Gastrocnemius medialis (tissue), 4 donors: ENCODE measurements around the gene KERA. TPM values are rescaled to one million over a fixed set of nuclear protein-coding genes. Genes with fewer than 3 reads are reported as not detected.

Source experiments
- ATAC-seq, 2 donors: fragments of 150-250 bp; one replicate each; pipeline ENCODE4 v1.9.1; 2016
- DNase-seq, 2 donors: peaks; one replicate each; pipeline ENCODE4 v3.0.0-alpha.2; 2019
- H3K27ac ChIP-seq, 4 donors: fragments of 200-600 bp; sonication (generic); 1 replicate in 1 of 4; 2 replicates in 3 of 4; pipeline ENCODE4 v1.5.1; 2016 to 2018; ENCODE audit warnings: mild to moderate bottlenecking in 2 of 4, moderate library complexity in 1 of 4
- H3K27me3 ChIP-seq, 3 donors: fragments of 200-600 bp; sonication (generic) in 2 of 3; 1 replicate in 1 of 3; 2 replicates in 2 of 3; pipeline versions ENCODE4 v1.5.1 to v1.6.0; 2016 to 2019; ENCODE audit warnings: mild to moderate bottlenecking in 1 of 3, moderate library complexity in 1 of 3
- H3K36me3 ChIP-seq, 2 donors: fragments of 200-600 bp; sonication (generic) in 1 of 2; one replicate each; pipeline ENCODE4 v1.5.1; 2017 to 2018
- H3K4me1 ChIP-seq, 2 donors: fragments of 200-600 bp; sonication (generic) in 1 of 2; one replicate each; pipeline ENCODE4 v1.5.1; 2016 to 2017; ENCODE audit warnings: mild to moderate bottlenecking in 2 of 2
- H3K4me3 ChIP-seq, 4 donors: fragments of 200-600 bp; sonication (generic) in 3 of 4; 1 replicate in 1 of 4; 2 replicates in 3 of 4; pipeline ENCODE4 v1.5.1; 2016 to 2019; ENCODE audit warnings: mild to moderate bottlenecking in 2 of 4
- H3K9me3 ChIP-seq, 3 donors: fragments of 200-600 bp; sonication (generic) in 2 of 3; 1 replicate in 1 of 3; 2 replicates in 2 of 3; pipeline ENCODE4 v1.5.1; 2016 to 2019
- CTCF ChIP-seq, 5 experiments: fragments of 450-650 bp in 3 of 5; fragments of 200-600 bp in 2 of 5; sonication (generic) in 2 of 5; IDR thresholded peaks in 4 of 5; conservative IDR thresholded peaks in 1 of 5; 1 replicate in 4 of 5; 2 replicates in 1 of 5; pipeline ENCODE4 v1.5.1; 2016 to 2019; ENCODE audit warnings: antibody characterized with exemption in 5 of 5, mild to moderate bottlenecking in 3 of 5, moderate library complexity in 3 of 5
- POLR2A ChIP-seq, 2 donors: fragments of 450-650 bp; IDR thresholded peaks; one replicate each; pipeline ENCODE4 v1.6.1; 2017; ENCODE audit warnings: antibody characterized with exemption in 2 of 2, mild to moderate bottlenecking in 2 of 2, moderate library complexity in 2 of 2
- in situ Hi-C, 4 donors: fragments of 200-750 bp; cut with MboI; loops; one replicate each; pipeline versions ENCODE4 v1.15.0 to v1.8.0; 2017; ENCODE audit warnings: low sequenced_read_pairs in 4 of 4
- intact Hi-C: fragments of 100-400 bp; cut with DNase I; formaldehyde crosslinking; loops from one replicate; pipeline ENCODE4 v1.15.1; 2023; ENCODE audit warnings: low total_unique reads
- total RNA-seq, 4 donors: library from RNA; depleted of rRNA; stranded (reverse); fragments of >200 nt; gene quantifications; one replicate each; pipeline versions ENCODE4 v1.1.0 to v1.2.3, GENCODE V29; 2016

The KERA gene
- total RNA-seq, 4 donors from 2014 or later = 0.73 TPM; not detected in 3

- Histone ChIP-seq H3K27ac (no peak overlapping the region), H3K9me3 (no peaks in the 10 kb centered on the region), H3K27me3 (no peaks in the 10 kb centered on the region), H3K4me3 (no peak overlapping the region), H3K4me1 (no peaks in the 10 kb centered on the region), H3K36me3 (no peaks in the 10 kb centered on the region)
- intact Hi-C loops (no loop called here), in situ Hi-C loops (no loop called here)
- ATAC-seq = no peak
- no peak for DNase-seq
- no peak for TF ChIP-seq CTCF (IDR thresholded peaks at IDR 0.05 in 4 of 5, conservative IDR thresholded peaks at IDR 0.05 in 1 of 5)
- TF ChIP-seq POLR2A (IDR thresholded peaks at IDR 0.05) = no peak
These were observed 34.4 kb downstream of the KERA start for GRCh38 chr12:91023326-91024004.

- Histone ChIP-seq H3K4me3 (no peak overlapping the region), H3K36me3 (no peaks in the 10 kb centered on the region), H3K27me3 (no peaks in the 10 kb centered on the region), H3K9me3 (no peaks in the 10 kb centered on the region), H3K27ac (no peak overlapping the region), H3K4me1 (no peaks in the 10 kb centered on the region)
- TF ChIP-seq CTCF (IDR thresholded peaks at IDR 0.05 in 4 of 5, conservative IDR thresholded peaks at IDR 0.05 in 1 of 5) (no peak), POLR2A (IDR thresholded peaks at IDR 0.05) (no peak)
- intact Hi-C loops = no loop called here
- ATAC-seq (no peak), DNase-seq (no peak)
- in situ Hi-C loops = no loop called here
These were observed 36.7 kb downstream of the KERA start for GRCh38 chr12:91021076-91021475.

- Histone ChIP-seq H3K27ac (no peak overlapping the region), H3K4me3 (no peak overlapping the region), H3K27me3 (no peaks in the 10 kb centered on the region), H3K36me3 (no peaks in the 10 kb centered on the region), H3K4me1 (no peaks in the 10 kb centered on the region), H3K9me3 (no peaks in the 10 kb centered on the region)
- no peak for DNase-seq
- in situ Hi-C loops (no loop called here), intact Hi-C loops (no loop called here)
- TF ChIP-seq CTCF (IDR thresholded peaks at IDR 0.05 in 4 of 5, conservative IDR thresholded peaks at IDR 0.05 in 1 of 5) (no peak), POLR2A (IDR thresholded peaks at IDR 0.05) (no peak)
- ATAC-seq = no peak
These were observed 38.4 kb downstream of the KERA start for GRCh38 chr12:91019455-91019854.

GRCh38 chr12:91017511-91018263, 40.1 kb downstream of the KERA start:
- ATAC-seq (no peak), DNase-seq (no peak)
- Histone ChIP-seq H3K27ac (peak overlapping the region; percentile 27 to 70 (median 54)), H3K4me1 (no peaks in the 10 kb centered on the region), H3K4me3 (no peak overlapping the region), H3K36me3 (no peaks in the 10 kb centered on the region), H3K9me3 (no peaks in the 10 kb centered on the region), H3K27me3 (no peaks in the 10 kb centered on the region)
- in situ Hi-C loops (no loop called here), intact Hi-C loops (no loop called here)
- TF ChIP-seq CTCF (IDR thresholded peaks at IDR 0.05 in 4 of 5, conservative IDR thresholded peaks at IDR 0.05 in 1 of 5) (no peak), POLR2A (IDR thresholded peaks at IDR 0.05) (no peak)
